H1 (cell line): ENCODE measurements around the gene ATP1A1. TPM values are rescaled to one million over a fixed set of nuclear protein-coding genes. Genes with fewer than 3 reads are reported as not detected.

ENCODE experiments used
- CTCF ChIA-PET: fragments of 300-600 bp; sonication (Branson Sonifier 250); formaldehyde crosslinking; loops from one replicate; lab custom pipeline; 2021; ENCODE audit not compliant: partially characterized antibody; lab: Charles Lee
- POLR2A ChIA-PET: fragments of 300-600 bp; sonication (Branson Sonifier 250); formaldehyde crosslinking; loops from one replicate; lab custom pipeline; 2021; ENCODE audit warnings: inconsistent platforms; ENCODE audit not compliant: partially characterized antibody; lab: Charles Lee
- DNase-seq, 2 experiments: peaks; one replicate each; pipeline versions ENCODE4 v3.0.0 to v3.0.0-alpha.2; 2010 to 2022; ENCODE audit warnings: low spot score in 2 of 2, low read depth in 1 of 2, mixed read lengths in 1 of 2
- FAIRE-seq: peaks from 2 replicates; lab custom pipeline; 2011; peaks lifted over from hg19 to GRCh38; lab: Jason Lieb, UNC
- H2AFZ ChIP-seq: 2 replicates; pipeline ENCODE4 v1.8.1; 2012; ENCODE audit warnings: low read length, inconsistent platforms
- H2AK5ac ChIP-seq: 2 replicates; pipeline ENCODE4 v1.6.1; 2013; ENCODE audit warnings: low read depth, low read length
- H2BK120ac ChIP-seq: replicated peaks from 2 replicates; pipeline ENCODE3; 2013; ENCODE audit warnings: low read depth, low read length, inconsistent platforms
- H2BK12ac ChIP-seq: 2 replicates; pipeline ENCODE4 v1.6.1; 2013; ENCODE audit warnings: low read depth, low read length
- H2BK15ac ChIP-seq: 2 replicates; pipeline ENCODE4 v1.6.1; 2013; ENCODE audit warnings: low read length
- H2BK20ac ChIP-seq: 2 replicates; pipeline ENCODE4 v1.6.1; 2013; ENCODE audit warnings: low read length
- H2BK5ac ChIP-seq: 2 replicates; pipeline ENCODE4 v1.6.1; 2013; ENCODE audit warnings: low read depth, low read length
- H3K14ac ChIP-seq: 2 replicates; pipeline ENCODE4 v1.6.1; 2013; ENCODE audit warnings: inconsistent platforms; ENCODE audit not compliant: insufficient read length
- H3K18ac ChIP-seq: 2 replicates; pipeline ENCODE4 v1.6.1; 2013; ENCODE audit warnings: low read length; ENCODE audit errors: extremely low read depth
- H3K23ac ChIP-seq: 2 replicates; pipeline ENCODE4 v1.6.1; 2013; ENCODE audit warnings: inconsistent platforms; ENCODE audit not compliant: insufficient read length
- H3K23me2 ChIP-seq: 2 replicates; pipeline ENCODE4 v1.6.1; 2013; ENCODE audit warnings: low read depth, low read length
- H3K27ac ChIP-seq: 2 replicates; pipeline ENCODE4 v1.6.1; 2011; ENCODE audit warnings: low read depth, low read length, inconsistent platforms
- H3K27me3 ChIP-seq, 4 experiments: replicated peaks in 1 of 4; 1 replicate in 1 of 4; 2 replicates in 3 of 4; pipeline versions ENCODE4 v1.6.1 to v1.8.1; 2011 to 2013; ENCODE audit warnings: low read length in 3 of 4, mild to moderate bottlenecking in 3 of 4, inconsistent platforms in 2 of 4, mixed read lengths in 2 of 4, moderate library complexity in 1 of 4; ENCODE audit not compliant: control insufficient read depth in 3 of 4, insufficient read depth in 3 of 4; ENCODE audit errors: extremely low read depth in 1 of 4
- H3K36me3 ChIP-seq, 4 experiments: 2 replicates each; pipeline versions ENCODE4 v1.6.1 to v1.8.1; 2011 to 2013; ENCODE audit warnings: mild to moderate bottlenecking in 4 of 4, low read length in 3 of 4, moderate library complexity in 2 of 4, control low read depth in 1 of 4, inconsistent platforms in 1 of 4; ENCODE audit not compliant: insufficient read depth in 4 of 4, control insufficient read depth in 2 of 4
- H3K4ac ChIP-seq: replicated peaks from 2 replicates; pipeline ENCODE3; 2013; ENCODE audit warnings: low read length, low read depth, mixed read lengths, inconsistent platforms; ENCODE audit not compliant: insufficient read length
- H3K4me1 ChIP-seq, 4 experiments: replicated peaks in 1 of 4; 1 replicate in 1 of 4; 2 replicates in 3 of 4; pipeline versions ENCODE4 v1.6.1 to v1.8.1; 2011 to 2013; ENCODE audit warnings: low read length in 3 of 4, inconsistent platforms in 2 of 4, mixed read lengths in 1 of 4; ENCODE audit not compliant: insufficient read depth in 4 of 4, control insufficient read depth in 3 of 4
- H3K4me2 ChIP-seq, 2 experiments: 2 replicates each; pipeline versions ENCODE4 v1.6.1 to v1.8.1; 2011 to 2013; ENCODE audit warnings: low read depth in 2 of 2, low read length in 2 of 2, control low read depth in 1 of 2, inconsistent platforms in 1 of 2, mild to moderate bottlenecking in 1 of 2; ENCODE audit not compliant: insufficient read depth in 1 of 2
- H3K4me3 ChIP-seq, 4 experiments: fragments of 200-600, 300-600 bp in 1 of 4; sonication (generic), shearing (Covaris generic), sonication (Bioruptor Twin) in 1 of 4; 2 replicates each; pipeline versions ENCODE4 v1.5.1 to v1.8.1; 2011 to 2016; ENCODE audit warnings: low read length in 4 of 4, low read depth in 3 of 4, control low read depth in 2 of 4, inconsistent platforms in 2 of 4, mild to moderate bottlenecking in 2 of 4, mixed read lengths in 1 of 4, moderate library complexity in 1 of 4; ENCODE audit not compliant: insufficient read depth in 2 of 4; ENCODE audit errors: extremely low read depth in 1 of 4
- H3K56ac ChIP-seq: replicated peaks from 2 replicates; pipeline ENCODE3; 2013; ENCODE audit warnings: low read depth, mild to moderate bottlenecking, mixed read lengths, low read length, inconsistent platforms; ENCODE audit not compliant: insufficient read length
- H3K79me1 ChIP-seq: 2 replicates; pipeline ENCODE4 v1.6.1; 2013; ENCODE audit warnings: low read depth, low read length, control low read depth
- H3K79me2 ChIP-seq, 2 experiments: 2 replicates each; pipeline versions ENCODE4 v1.6.1 to v1.8.1; 2012 to 2013; ENCODE audit warnings: low read length in 2 of 2, mild to moderate bottlenecking in 2 of 2, inconsistent platforms in 1 of 2; ENCODE audit not compliant: insufficient read depth in 2 of 2, control insufficient read depth in 1 of 2
- H3K9ac ChIP-seq, 4 experiments: replicated peaks in 1 of 4; 1 replicate in 1 of 4; 2 replicates in 3 of 4; pipeline versions ENCODE4 v1.6.1 to v1.8.1; 2011 to 2013; ENCODE audit warnings: low read depth in 3 of 4, low read length in 3 of 4, control low read depth in 2 of 4, mild to moderate bottlenecking in 2 of 4, moderate library complexity in 2 of 4, inconsistent platforms in 1 of 4; ENCODE audit errors: extremely low read depth in 1 of 4
- H3K9me3 ChIP-seq, 2 experiments: 2 replicates each; pipeline versions ENCODE4 v1.6.1 to v1.8.1; 2012 to 2013; ENCODE audit warnings: mild to moderate bottlenecking in 2 of 2, moderate library complexity in 2 of 2, control low read depth in 1 of 2, inconsistent platforms in 1 of 2, low read depth in 1 of 2, low read length in 1 of 2, mixed read lengths in 1 of 2; ENCODE audit not compliant: insufficient read depth in 2 of 2
- H4K20me1 ChIP-seq, 2 experiments: replicated peaks in 1 of 2; 2 replicates each; pipeline versions ENCODE3 to v1.8.1; 2011 to 2013; ENCODE audit warnings: inconsistent platforms in 2 of 2, low read length in 2 of 2, mild to moderate bottlenecking in 1 of 2; ENCODE audit not compliant: insufficient read depth in 2 of 2, control insufficient read depth in 1 of 2
- H4K5ac ChIP-seq: 2 replicates; pipeline ENCODE4 v1.6.1; 2013; ENCODE audit warnings: low read length, low read depth, mixed read lengths, inconsistent platforms; ENCODE audit not compliant: insufficient read length
- H4K8ac ChIP-seq: 2 replicates; pipeline ENCODE4 v1.8.0; 2013; ENCODE audit warnings: mild to moderate bottlenecking, moderate library complexity, low read length, inconsistent platforms; ENCODE audit not compliant: insufficient read depth; ENCODE audit errors: extremely low read depth
- H4K91ac ChIP-seq: replicated peaks from 2 replicates; pipeline ENCODE3; 2013; ENCODE audit warnings: low read length, mixed read lengths, inconsistent platforms; ENCODE audit not compliant: insufficient read length
- CEBPB ChIP-seq: IDR thresholded peaks from 2 replicates; pipeline ENCODE4 v1.6.1; 2012; ENCODE audit warnings: low read depth, low read length
- GABPA ChIP-seq: IDR thresholded peaks from 2 replicates; pipeline ENCODE4 v1.6.1; 2011; ENCODE audit warnings: mild to moderate bottlenecking, low read length, moderate library complexity, borderline replicate concordance; ENCODE audit not compliant: insufficient read depth
- POLR2AphosphoS5 ChIP-seq: IDR thresholded peaks from 2 replicates; pipeline ENCODE4 v1.6.1; 2011; ENCODE audit warnings: low read depth, low read length
- RAD21 ChIP-seq, 2 experiments: IDR thresholded peaks in 1 of 2; conservative IDR thresholded peaks in 1 of 2; 2 replicates each; pipeline ENCODE4 v1.6.1; 2011; ENCODE audit warnings: low read depth in 2 of 2, low read length in 2 of 2, improper control_type of control experiment in 1 of 2, inconsistent platforms in 1 of 2, mild to moderate bottlenecking in 1 of 2, moderate library complexity in 1 of 2
- TEAD4 ChIP-seq: IDR thresholded peaks from 2 replicates; pipeline ENCODE4 v1.6.1; 2012; ENCODE audit warnings: low read depth, low read length, inconsistent platforms, mixed read lengths
- WGBS, 2 experiments: shearing (Covaris generic) in 1 of 2; methylation state at CpG; one replicate each; pipeline versions ENCODE4 v1.1.6 to v1.1.7; 2013 to 2015; ENCODE audit warnings: low lambda C conversion rate in 2 of 2, mixed read lengths in 2 of 2, inconsistent platforms in 1 of 2, low coverage in 1 of 2, missing lambda C conversion rate in 1 of 2; ENCODE audit not compliant: insufficient replicate concordance in 2 of 2, insufficient coverage in 1 of 2, insufficient read length in 1 of 2; ENCODE audit errors: extremely low coverage in 1 of 2, missing lambda C conversion rate in 1 of 2; 5-methylcytosine and 5-hydroxymethylcytosine counted together
- polyA plus RNA-seq, 7 experiments: library from polyadenylated mRNA; depleted of rRNA in 3 of 7; stranded (reverse) in 5 of 7; unstranded in 2 of 7; fragments of >200 nt in 5 of 7; fragments of 200-250 nt in 2 of 7; gene quantifications; 1 replicate in 5 of 7; 2 replicates in 1 of 7; 4 replicates in 1 of 7; pipeline versions ENCODE4 v1.2.1 to v1.2.3, GENCODE V29; 2011 to 2013; ENCODE audit warnings: missing spikeins in 2 of 7, mixed read lengths in 2 of 7
- total RNA-seq: library from RNA; stranded (reverse); fragmentation: NEBNext Ultra II Directional; extraction: Animal tissue kit (Norgen Biotek cat#: 25700); gene quantifications from 2 replicates; pipeline ENCODE4 v1.2.1, GENCODE V29; 2021
- TF ChIP-seq, protein P1 (sequence below), 3 experiments: IDR thresholded peaks; 1 replicate in 2 of 3; 2 replicates in 1 of 3; pipeline versions ENCODE4 v1.5.1 to v1.6.1; 2011; ENCODE audit warnings: low read length in 3 of 3, mild to moderate bottlenecking in 3 of 3, inconsistent platforms in 2 of 3, low read depth in 1 of 3, moderate library complexity in 1 of 3; ENCODE audit not compliant: insufficient read depth in 1 of 3; ENCODE audit errors: control extremely low read depth in 1 of 3

Gene ATP1A1
- total and polyA plus RNA-seq, 2 of the 8 experiments (the other 6 are each of a cell fraction or from before 2014, with no cell fraction given) = 222 to 325 TPM

DNA sequence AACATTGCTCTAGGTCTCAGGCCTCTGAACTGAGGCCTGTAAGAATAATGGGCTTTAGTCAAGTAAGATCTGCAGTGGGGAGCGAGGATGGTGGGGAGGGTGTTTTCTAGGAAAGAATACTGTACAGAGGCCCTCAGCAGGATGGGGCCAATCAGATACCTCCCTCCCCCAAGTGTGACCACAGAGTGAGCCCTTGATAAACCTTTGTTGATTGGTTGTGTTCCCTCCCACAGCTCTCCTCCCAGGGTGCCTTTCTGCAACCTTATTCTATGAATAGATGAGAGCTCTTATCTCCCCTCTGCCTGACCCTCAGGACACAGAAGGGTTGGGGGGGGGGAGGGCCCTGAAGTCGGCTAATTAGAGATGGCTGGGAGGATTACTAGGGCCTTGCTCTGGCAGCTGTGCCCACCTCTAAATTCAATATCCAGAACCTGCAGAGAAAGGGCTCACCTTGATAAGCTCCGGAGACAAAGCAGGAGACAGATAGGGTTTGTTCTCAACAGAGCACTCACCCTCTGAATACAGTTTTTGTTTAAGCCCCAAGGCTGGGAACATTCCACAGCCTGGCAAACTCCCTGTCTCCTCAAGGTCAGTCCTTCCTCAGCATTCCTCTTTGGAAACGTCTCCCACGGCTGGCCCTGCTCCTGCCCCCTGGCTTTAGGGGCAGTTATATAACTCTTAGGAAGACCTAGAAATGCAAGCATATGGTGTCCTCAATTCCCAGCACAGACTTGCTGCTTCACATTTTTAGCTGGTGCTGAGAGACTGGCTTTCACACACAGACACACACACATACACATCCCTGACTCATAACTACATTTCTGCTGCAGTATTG lies 42.9 kb downstream of the ATP1A1 start:
- Histone ChIP-seq H3K36me3 (no peaks in the 10 kb centered on the region), H3K9ac (no peak overlapping the region), H2AFZ (no peak overlapping the region), H3K18ac (no peak overlapping the region), H3K4ac (no peak overlapping the region), H3K56ac (no peak overlapping the region), H3K27me3 (no peaks in the 10 kb centered on the region), H4K20me1 (no peaks in the 10 kb centered on the region), H3K9me3 (no peaks in the 10 kb centered on the region), H2BK120ac (no peak overlapping the region), H4K91ac (no peak overlapping the region), H2BK5ac (no peak overlapping the region), H3K27ac (no peak overlapping the region), H3K4me1 (peaks cover 0 to 11% (median 6%) of the 10 kb centered on the region in 4 experiments; a peak in 6 of 7 replicates), H3K14ac (no peak overlapping the region), H2BK12ac (no peak overlapping the region), H2BK20ac (no peak overlapping the region), H4K5ac (no peak overlapping the region), H3K4me2 (peak overlapping the region in 1 of 2 experiments; percentile 14; a peak in 2 of 4 replicates), H3K4me3 (no peak overlapping the region), H4K8ac (no peak overlapping the region), H3K79me1 (no peaks in the 10 kb centered on the region), H3K79me2 (no peaks in the 10 kb centered on the region), H3K23me2 (peaks cover 7% of the 10 kb centered on the region), H2AK5ac (no peak overlapping the region), H3K23ac (no peak overlapping the region), H2BK15ac (no peak overlapping the region)
- TF ChIP-seq RAD21 (IDR thresholded peaks at IDR 0.05 in 1 of 2, conservative IDR thresholded peaks at IDR 0.05 in 1 of 2; ENCODE audit: low read depth in 2 of 2, low read length in 2 of 2) = peak in 1 of 2 experiments; percentile 31; a peak in 1 of 4 replicates
- no peak for TF ChIP-seq POLR2AphosphoS5
- TF ChIP-seq GABPA = no peak
- 0 out of 2 replicates have a peak, but pooled peaks have one; percentile 20 for TF ChIP-seq TEAD4
- TF ChIP-seq, protein P1, sequence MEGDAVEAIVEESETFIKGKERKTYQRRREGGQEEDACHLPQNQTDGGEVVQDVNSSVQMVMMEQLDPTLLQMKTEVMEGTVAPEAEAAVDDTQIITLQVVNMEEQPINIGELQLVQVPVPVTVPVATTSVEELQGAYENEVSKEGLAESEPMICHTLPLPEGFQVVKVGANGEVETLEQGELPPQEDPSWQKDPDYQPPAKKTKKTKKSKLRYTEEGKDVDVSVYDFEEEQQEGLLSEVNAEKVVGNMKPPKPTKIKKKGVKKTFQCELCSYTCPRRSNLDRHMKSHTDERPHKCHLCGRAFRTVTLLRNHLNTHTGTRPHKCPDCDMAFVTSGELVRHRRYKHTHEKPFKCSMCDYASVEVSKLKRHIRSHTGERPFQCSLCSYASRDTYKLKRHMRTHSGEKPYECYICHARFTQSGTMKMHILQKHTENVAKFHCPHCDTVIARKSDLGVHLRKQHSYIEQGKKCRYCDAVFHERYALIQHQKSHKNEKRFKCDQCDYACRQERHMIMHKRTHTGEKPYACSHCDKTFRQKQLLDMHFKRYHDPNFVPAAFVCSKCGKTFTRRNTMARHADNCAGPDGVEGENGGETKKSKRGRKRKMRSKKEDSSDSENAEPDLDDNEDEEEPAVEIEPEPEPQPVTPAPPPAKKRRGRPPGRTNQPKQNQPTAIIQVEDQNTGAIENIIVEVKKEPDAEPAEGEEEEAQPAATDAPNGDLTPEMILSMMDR (IDR thresholded peaks at IDR 0.05; ENCODE audit: control extremely low read depth in 1 of 3, insufficient read depth in 1 of 3, low read depth in 1 of 3, low read length in 3 of 3) = peak; percentile 18 to 58 (median 23); a peak in 2 of 4 replicates
- no peak for TF ChIP-seq CEBPB
- FAIRE-seq (no peak), DNase-seq (no peak)
- CTCF ChIA-PET = interaction anchor here (0.6 to 7.1 kb wide), 16 partner anchors 13 to 394 kb away, joined by 3 to 85 read pairs (median 4); no protein-coding TSS in a partner anchor
- POLR2A ChIA-PET = interaction anchor here (1.0 to 4.6 kb wide), 3 partner anchors 9 to 18 kb away, joined by 5 to 23 read pairs (median 6); no protein-coding TSS in a partner anchor
- WGBS, 2 experiments = 70% methylated on average over 4 of the region's 5 CpGs; no CpG with 5 or more reads in 1 of the 2 experiments
